Measurements from ENCODE around the gene EHMT1. TPM values are rescaled to one million over a fixed set of nuclear protein-coding genes. Genes with fewer than 3 reads are reported as not detected.

EHMT1 gene
- total and polyA plus RNA-seq, 9 of the 15 experiments (the other 6 are each of a cell fraction or from before 2014, with no cell fraction given): 2.2 to 76.0 (median 36.4) TPM

DNA sequence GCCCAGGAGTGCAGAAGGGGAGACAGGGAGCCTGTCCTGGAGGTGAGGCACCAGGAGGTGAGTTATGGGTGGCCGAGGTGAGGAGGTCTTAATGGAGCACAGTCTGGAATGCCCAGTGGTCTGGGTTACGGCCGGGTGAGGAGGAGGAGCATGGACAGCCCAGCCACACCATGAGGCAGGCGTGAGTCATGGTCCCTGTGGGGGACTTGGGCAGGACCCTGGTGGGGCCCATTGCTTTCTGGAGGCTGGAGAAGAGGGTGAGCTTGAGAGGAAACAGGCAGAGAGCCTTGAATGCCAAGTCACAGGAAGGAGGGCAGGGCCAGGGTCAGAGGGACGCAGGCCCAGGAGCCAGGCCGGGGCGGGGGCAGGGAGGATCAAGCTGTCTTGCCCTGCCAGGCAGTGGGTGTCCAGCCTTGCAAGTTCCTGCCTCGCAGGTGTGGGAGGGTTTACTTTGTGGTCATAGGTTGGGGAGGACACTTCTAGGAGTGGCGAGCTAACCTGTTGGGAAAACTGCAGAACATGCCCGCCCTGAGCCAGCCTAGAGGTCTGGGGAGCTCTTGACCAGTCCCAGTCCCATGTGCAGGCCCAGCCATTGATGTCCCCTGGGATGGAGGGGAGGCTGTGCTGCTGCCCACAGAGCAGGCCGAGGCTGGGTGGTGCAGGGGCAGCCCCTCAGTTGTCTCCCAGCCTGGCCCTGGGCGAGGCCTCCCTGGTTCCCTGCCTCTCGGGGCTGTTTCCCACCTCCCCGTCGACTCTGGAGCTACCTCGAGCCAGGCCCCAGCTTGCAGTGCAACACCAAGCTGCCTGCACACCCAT lies 261.6 kb downstream of the EHMT1 start:
- no peak overlapping the region for H2AFZ ChIP-seq (ENCODE audit: low read depth, low read length)
- ATAC-seq (no peak), DNase-seq (ENCODE audit: extremely low read depth in 1 of 4, low spot score in 3 of 4) (no peak), FAIRE-seq (no peak)
- TF ChIP-seq HDAC8 (tag; IDR thresholded peaks at IDR 0.05): no peak
- TF ChIP-seq NR2F6 (CRISPR knock-in tag; IDR thresholded peaks at IDR 0.05): no peak
- TF ChIP-seq CREBBP (IDR thresholded peaks at IDR 0.05; ENCODE audit: low read depth, low read length): no peak
- no peak for TF ChIP-seq SLC30A9 (CRISPR knock-in tag; IDR thresholded peaks at IDR 0.05)
- TF ChIP-seq CCAR2 (IDR thresholded peaks at IDR 0.05; ENCODE audit: low read depth, low read length): no peak
- no peak for TF ChIP-seq HNRNPK (IDR thresholded peaks at IDR 0.05; ENCODE audit: low read depth, low read length, poor library complexity, severe bottlenecking)
- TF ChIP-seq ZNF134 (CRISPR knock-in tag; conservative IDR thresholded peaks at IDR 0.05): no peak
- no peak for TF ChIP-seq RAD21 (CRISPR knock-in tag; conservative IDR thresholded peaks at IDR 0.05 in 1 of 2, IDR thresholded peaks at IDR 0.05 in 1 of 2)
- no peak for TF ChIP-seq TCFL5 (CRISPR knock-in tag; conservative IDR thresholded peaks at IDR 0.05)
- no peak for TF ChIP-seq CBX3 (IDR thresholded peaks at IDR 0.05; ENCODE audit: borderline replicate concordance in 1 of 2, low read length in 2 of 2)
- TF ChIP-seq ZNF146 (CRISPR knock-in tag; IDR thresholded peaks at IDR 0.05; ENCODE audit: unreplicated experiment): no peak
- no peak for TF ChIP-seq ESRRA (IDR thresholded peaks at IDR 0.05; ENCODE audit: borderline replicate concordance, low read depth)
- no peak for TF ChIP-seq ELF1 (tag; IDR thresholded peaks at IDR 0.05)
- no peak for TF ChIP-seq SETDB1 (IDR thresholded peaks at IDR 0.05; ENCODE audit: low read length)
- no peak for TF ChIP-seq TFAM (CRISPR knock-in tag; conservative IDR thresholded peaks at IDR 0.05)
- BruUV-seq (replicated peaks): no TSS peak
- WGBS (ENCODE audit: insufficient coverage, low coverage, missing lambda C conversion rate): under 1% methylated on average over 15 of the region's 16 CpGs
- 0 out of 2 replicates have a peak, but pooled peaks cover 7% of the 10 kb centered on the region for H4K20me1 ChIP-seq (replicated peaks; ENCODE audit: control insufficient read depth, insufficient read depth, low read length)
- no peak overlapping the region for H3K9ac ChIP-seq (ENCODE audit: insufficient read depth in 1 of 2, low read depth in 2 of 2, low read length in 2 of 2)
- ChIA-PET POLR2A (interaction anchor here (1.0 to 1.1 kb wide), 2 partner anchors 15 to 37 kb away, joined by 3 read pairs; no protein-coding TSS in a partner anchor), CTCF (ENCODE audit: low intra/inter-chr PET ratio) (no interaction called here)
- H3K9me1 ChIP-seq (ENCODE audit: control insufficient read depth, insufficient read depth, low read length): no peaks in the 10 kb centered on the region
- H3K4me1 ChIP-seq (replicated peaks in 1 of 2; ENCODE audit: control insufficient read depth in 2 of 2, insufficient read depth in 2 of 2, low read length in 2 of 2): peaks cover 0 to 17% of the 10 kb centered on the region in 2 experiments; a peak in 2 of 5 replicates
- H3K27ac ChIP-seq (ENCODE audit: extremely low read depth, low read depth, low read length): no peak overlapping the region
- peaks cover 0 to 31% of the 10 kb centered on the region in 2 experiments; a peak in 2 of 5 replicates for H3K27me3 ChIP-seq (ENCODE audit: control insufficient read depth in 2 of 2, insufficient read depth in 2 of 2, low read length in 2 of 2)
- H3K4me2 ChIP-seq (ENCODE audit: insufficient read depth, low read length): no peak overlapping the region
- in situ Hi-C loops (cut with MboI): no loop called here
- intact Hi-C loops (cut with micrococcal nuclease): no loop called here
- no peak overlapping the region for H3K4me3 ChIP-seq
- no peaks in the 10 kb centered on the region for H3K36me3 ChIP-seq (ENCODE audit: control insufficient read depth, insufficient read depth, low read length)
- no peaks in the 10 kb centered on the region for H3K9me3 ChIP-seq (replicated peaks; ENCODE audit: control insufficient read depth, insufficient read depth, low read depth, low read length)
- no peaks in the 10 kb centered on the region for H3K79me2 ChIP-seq (ENCODE audit: control insufficient read depth, insufficient read depth, low read length)
